ENCODE data around the gene ZFAND3.
A peak's percentile ranks its signal among the peaks of the same experiment; 100 is the strongest.

Gene ZFAND3

GRCh38 chr6:38004908-38005307 is 185.4 kb downstream of the ZFAND3 start:
- no peak for DNase-seq (ENCODE audit: low spot score)

DNA sequence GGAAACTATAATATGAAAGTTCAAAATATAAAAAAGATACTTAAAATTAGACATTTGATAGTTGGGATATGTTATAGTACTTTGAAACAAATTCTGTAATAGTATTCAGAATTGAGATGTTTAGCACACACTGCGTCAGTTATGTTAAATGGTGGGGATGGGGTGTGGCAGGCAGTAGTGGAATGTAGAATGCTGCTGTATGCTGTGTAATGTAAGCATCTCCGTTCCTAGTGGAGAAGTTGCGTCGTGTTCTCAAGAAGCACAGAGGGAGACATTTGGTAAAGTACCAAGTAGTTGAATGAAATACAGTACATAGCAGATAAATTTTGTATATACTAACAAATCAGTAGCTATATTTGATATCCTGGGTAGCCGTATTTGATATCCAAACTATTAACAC is 192.4 kb downstream of the ZFAND3 start:
- no peak for DNase-seq (ENCODE audit: low spot score)

DNA sequence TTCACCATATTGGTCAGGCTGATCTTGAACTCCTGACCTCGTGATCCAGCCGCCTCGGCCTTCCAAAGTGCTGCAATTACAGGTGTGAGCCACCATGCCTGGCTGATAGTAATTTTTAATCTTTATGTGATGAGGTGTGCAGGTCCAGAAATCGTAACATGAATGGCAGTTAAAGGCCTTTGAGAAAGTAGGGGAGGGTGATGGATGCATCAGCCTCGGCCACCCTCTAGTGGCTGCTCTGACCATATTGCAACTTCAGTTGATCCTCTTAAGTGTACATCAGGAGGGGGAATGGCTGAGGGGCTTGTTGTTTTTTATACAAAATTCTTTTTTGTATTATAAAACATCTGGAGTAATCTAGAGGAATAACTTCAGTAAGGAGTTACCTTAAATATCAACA is 193.0 kb downstream of the ZFAND3 start:
- peak; percentile 41 for DNase-seq (ENCODE audit: low spot score)

DNA sequence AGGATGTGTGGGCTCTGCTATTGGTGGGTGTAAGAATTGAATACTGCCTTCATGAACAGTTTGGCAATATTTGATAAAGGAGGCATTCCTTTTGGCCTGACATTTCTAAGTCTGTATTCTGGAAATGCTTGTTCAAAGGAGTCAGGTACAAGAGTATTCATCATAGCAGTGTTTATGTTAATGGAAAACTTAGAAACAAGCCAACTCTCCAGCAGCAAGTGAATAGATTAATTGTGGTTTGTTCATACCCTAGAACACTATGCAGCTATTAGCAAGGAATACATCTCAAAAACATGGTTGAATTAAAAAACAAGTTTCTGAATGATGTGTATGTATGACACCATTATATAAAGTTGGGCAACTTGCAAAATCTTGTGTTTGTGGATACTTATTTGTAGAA is 195.8 kb downstream of the ZFAND3 start:
- no peak for DNase-seq (ENCODE audit: low spot score)

GRCh38 chr6:38016824-38017223 is 197.3 kb downstream of the ZFAND3 start:
- no peak for DNase-seq (ENCODE audit: low spot score)

GRCh38 chr6:38018755-38019165 is 199.2 kb downstream of the ZFAND3 start:
- no peak for DNase-seq (ENCODE audit: low spot score)

DNA sequence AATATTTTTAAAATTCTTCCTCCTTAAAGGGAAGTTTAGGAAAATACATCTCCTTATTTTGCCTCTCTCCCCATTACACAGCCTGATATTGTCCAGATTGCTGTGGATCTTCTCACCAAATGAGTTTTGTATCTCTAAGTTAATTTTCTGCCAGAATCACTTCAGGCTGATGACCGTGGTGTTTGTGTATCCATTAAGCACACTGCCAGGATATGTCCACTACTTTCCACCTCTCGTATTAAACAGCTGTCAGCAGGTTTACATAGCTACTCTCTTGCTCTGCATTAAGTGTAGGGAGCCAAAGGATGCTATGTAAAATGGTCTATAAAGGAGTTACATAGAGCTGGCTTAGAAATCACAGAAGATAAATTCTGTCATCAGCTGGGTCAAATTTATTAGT is 201.1 kb downstream of the ZFAND3 start:
- DNase-seq (ENCODE audit: low spot score): no peak

- no peak for DNase-seq (ENCODE audit: low spot score)
These were observed 201.5 kb downstream of the ZFAND3 start for GRCh38 chr6:38021029-38021428.

- no peak for DNase-seq (ENCODE audit: low spot score)
These were observed 202.0 kb downstream of the ZFAND3 start for GRCh38 chr6:38021571-38021970.

DNA sequence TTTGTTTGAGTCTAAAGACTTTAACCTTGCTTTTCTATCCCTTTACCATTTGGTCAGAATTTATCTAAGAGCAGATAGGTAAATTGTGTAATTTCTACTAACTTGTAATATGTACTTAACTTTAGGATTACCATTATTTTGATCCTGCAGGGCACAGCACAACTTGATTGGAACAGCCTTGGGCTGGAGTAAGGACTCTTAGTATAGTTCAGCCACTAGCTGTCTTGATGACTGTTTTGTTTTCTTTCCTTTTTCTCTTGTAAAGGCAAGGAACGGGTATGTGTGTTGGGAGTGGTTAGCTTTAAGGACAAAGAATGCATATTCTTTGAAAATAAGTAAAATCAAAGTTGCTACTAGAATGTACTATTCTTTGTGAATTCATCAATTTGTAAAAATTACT is 203.2 kb downstream of the ZFAND3 start:
- no peak for DNase-seq (ENCODE audit: low spot score)

- DNase-seq (ENCODE audit: low spot score): no peak
These were observed 205.4 kb downstream of the ZFAND3 start for GRCh38 chr6:38024908-38025307.

GRCh38 chr6:38025451-38025850 is 205.9 kb downstream of the ZFAND3 start:
- DNase-seq (ENCODE audit: low spot score): no peak

- no peak for DNase-seq (ENCODE audit: low spot score)
These were observed 208.3 kb downstream of the ZFAND3 start for GRCh38 chr6:38027685-38028373.

GRCh38 chr6:38030380-38030779 is 210.9 kb downstream of the ZFAND3 start:
- no peak for DNase-seq (ENCODE audit: low spot score)

GRCh38 chr6:38032797-38033196 is 213.3 kb downstream of the ZFAND3 start:
- no peak for DNase-seq (ENCODE audit: low spot score)

GRCh38 chr6:38033442-38033982 is 214.0 kb downstream of the ZFAND3 start:
- no peak for DNase-seq (ENCODE audit: low spot score)

DNA sequence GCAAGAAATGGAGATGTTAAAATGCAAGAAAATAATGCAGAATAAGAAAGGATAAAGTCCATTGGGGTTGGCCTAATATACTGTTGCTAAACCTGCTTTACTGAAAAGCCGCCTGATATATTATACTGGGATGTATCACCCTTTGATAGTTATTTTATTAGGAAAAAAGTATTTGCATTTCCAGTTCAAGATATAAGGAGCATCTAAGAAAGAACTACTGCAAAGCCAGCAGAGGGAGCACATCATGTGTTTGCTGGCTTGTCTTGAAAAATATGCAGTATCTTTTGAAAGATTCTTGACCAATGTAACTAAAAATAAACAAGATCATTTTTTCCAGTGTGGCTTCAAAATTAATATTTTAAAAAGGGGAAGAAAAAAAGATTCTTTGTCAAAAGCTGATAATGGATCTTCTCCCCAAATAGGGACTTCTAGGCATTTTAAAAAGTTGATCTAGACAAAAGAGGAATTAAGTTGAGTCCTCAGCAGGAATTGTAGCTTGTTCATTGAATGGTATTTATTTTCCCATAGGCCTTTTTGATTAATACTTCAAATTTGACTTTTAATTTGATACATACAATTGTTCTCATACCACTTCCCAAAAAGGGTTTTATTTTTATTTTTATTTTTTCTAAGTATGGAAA is 214.9 kb downstream of the ZFAND3 start:
- DNase-seq (ENCODE audit: low spot score): peak; percentile 16

DNA sequence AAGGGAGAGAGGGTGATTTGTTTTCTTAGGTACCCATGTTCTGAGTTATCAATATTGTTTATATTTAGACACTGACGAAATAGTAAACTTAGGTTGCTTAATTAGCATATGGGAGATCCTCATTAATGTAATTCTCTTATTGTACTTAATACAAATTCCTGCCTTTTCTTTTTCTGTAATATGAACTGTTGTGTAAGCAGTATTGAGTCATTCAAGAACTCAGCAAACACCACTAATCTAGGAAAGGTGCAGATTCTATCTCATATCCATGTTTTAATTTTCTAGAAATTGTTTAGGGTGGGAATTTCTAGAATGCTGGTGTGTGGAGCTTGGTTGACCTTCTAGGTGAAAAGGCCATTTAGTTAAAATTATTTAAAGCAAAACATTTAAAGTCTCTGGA is 216.0 kb downstream of the ZFAND3 start:
- no peak for DNase-seq (ENCODE audit: low spot score)

GRCh38 chr6:38039502-38039901 is 220.0 kb downstream of the ZFAND3 start:
- no peak for DNase-seq (ENCODE audit: low spot score)

GRCh38 chr6:38040254-38040653 is 220.7 kb downstream of the ZFAND3 start:
- DNase-seq (ENCODE audit: low spot score): no peak

GRCh38 chr6:38043259-38043753 is 223.8 kb downstream of the ZFAND3 start:
- DNase-seq (ENCODE audit: low spot score): no peak

- no peak for DNase-seq (ENCODE audit: low spot score)
These were observed 226.3 kb downstream of the ZFAND3 start for GRCh38 chr6:38045701-38046305.

DNA sequence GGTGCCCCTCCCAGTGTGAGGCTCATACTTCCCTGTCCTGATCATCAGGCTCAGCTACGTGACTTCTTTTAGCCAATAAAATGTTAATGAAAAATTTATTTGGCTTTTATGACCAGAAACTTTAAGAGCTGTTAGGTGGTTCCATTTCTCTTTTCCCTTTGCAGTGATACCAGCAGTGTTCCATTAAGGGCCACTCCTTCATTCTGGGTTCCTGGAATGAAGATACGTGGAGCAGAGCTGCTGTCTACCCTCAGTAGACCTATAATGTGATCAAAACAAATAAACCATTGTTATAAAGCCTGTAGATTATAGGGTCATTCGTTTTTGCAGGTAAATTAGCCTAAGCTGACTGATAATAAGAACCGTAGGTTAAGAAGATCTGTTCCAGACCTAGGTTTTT is 228.0 kb downstream of the ZFAND3 start:
- no peak for DNase-seq (ENCODE audit: low spot score)
